ENCODE data around the gene ZBTB11. TPM values are rescaled to one million over a fixed set of nuclear protein-coding genes. Genes with fewer than 3 reads are reported as not detected.
"Not testable (repeated sequence)": the region's sequence is repeated elsewhere in the genome, so short reads cannot be mapped to it uniquely, and the experiment has no call there.

Gene ZBTB11
- total RNA-seq, 1 donor from 2014 or later = 14.7 TPM

GRCh38 chr3:101618726-101619125 is 58.2 kb downstream of the ZBTB11 start:
- TF ChIP-seq CTCF (IDR thresholded peaks at IDR 0.05) = no peak
- no peaks in the 10 kb centered on the region for H3K36me3 Mint-ChIP-seq (ENCODE audit: low read depth)
- no peak overlapping the region for H3K4me3 Mint-ChIP-seq (ENCODE audit: unreplicated experiment)
- no peaks in the 10 kb centered on the region for H3K4me1 Mint-ChIP-seq (ENCODE audit: low read depth)
- H3K9me3 Mint-ChIP-seq (ENCODE audit: low read depth) = peaks cover 4% of the 10 kb centered on the region
- DNase-seq (ENCODE audit: low spot score) = no peak
- H3K27ac Mint-ChIP-seq (ENCODE audit: unreplicated experiment) = no peak overlapping the region
- no peaks in the 10 kb centered on the region for H3K27me3 Mint-ChIP-seq (ENCODE audit: low read depth)

DNA sequence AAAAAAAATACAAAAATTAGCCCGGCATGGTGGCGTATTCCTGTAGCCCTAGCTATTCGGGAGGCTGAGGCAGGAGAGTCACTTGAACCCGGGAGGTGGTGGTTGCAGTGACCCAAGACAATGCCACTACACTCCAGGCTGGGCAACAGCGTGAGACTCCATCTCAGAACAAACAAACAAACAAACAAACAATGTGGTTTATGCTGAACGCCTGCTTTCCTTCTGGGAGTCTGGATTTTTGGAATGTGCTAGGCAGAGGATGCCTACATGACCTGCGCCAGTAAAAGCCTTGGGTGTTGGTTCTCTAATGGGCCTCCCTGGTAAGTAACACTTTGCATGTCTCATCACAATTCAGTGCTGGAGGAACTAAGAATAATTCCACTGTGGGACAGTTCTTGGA is 59.5 kb downstream of the ZBTB11 start:
- DNase-seq (ENCODE audit: low spot score) = no peak
- H3K36me3 Mint-ChIP-seq (ENCODE audit: low read depth) = no peaks in the 10 kb centered on the region
- H3K9me3 Mint-ChIP-seq (ENCODE audit: low read depth) = peaks cover 4% of the 10 kb centered on the region
- H3K27ac Mint-ChIP-seq (ENCODE audit: unreplicated experiment) = no peak overlapping the region
- no peak overlapping the region for H3K4me3 Mint-ChIP-seq (ENCODE audit: unreplicated experiment)
- H3K27me3 Mint-ChIP-seq (ENCODE audit: low read depth) = no peaks in the 10 kb centered on the region
- H3K4me1 Mint-ChIP-seq (ENCODE audit: low read depth) = no peaks in the 10 kb centered on the region
- TF ChIP-seq CTCF (IDR thresholded peaks at IDR 0.05) = no peak

GRCh38 chr3:101615525-101615924 is 61.4 kb downstream of the ZBTB11 start:
- H3K36me3 Mint-ChIP-seq (ENCODE audit: low read depth) = no peaks in the 10 kb centered on the region
- H3K9me3 Mint-ChIP-seq (ENCODE audit: low read depth) = peaks cover 4% of the 10 kb centered on the region
- no peak overlapping the region for H3K27ac Mint-ChIP-seq (ENCODE audit: unreplicated experiment)
- DNase-seq (ENCODE audit: low spot score) = no peak
- no peak overlapping the region for H3K4me3 Mint-ChIP-seq (ENCODE audit: unreplicated experiment)
- H3K4me1 Mint-ChIP-seq (ENCODE audit: low read depth) = no peaks in the 10 kb centered on the region
- no peak for TF ChIP-seq CTCF (IDR thresholded peaks at IDR 0.05)
- no peaks in the 10 kb centered on the region for H3K27me3 Mint-ChIP-seq (ENCODE audit: low read depth)

- not testable (repeated sequence) for H3K4me1 Mint-ChIP-seq (ENCODE audit: low read depth); H3K27ac Mint-ChIP-seq (ENCODE audit: unreplicated experiment); H3K27me3 Mint-ChIP-seq (ENCODE audit: low read depth); H3K4me3 Mint-ChIP-seq (ENCODE audit: unreplicated experiment); H3K36me3 Mint-ChIP-seq (ENCODE audit: low read depth); DNase-seq (ENCODE audit: low spot score); H3K9me3 Mint-ChIP-seq (ENCODE audit: low read depth)
Observed at GRCh38 chr3:101613014-101613413, 63.9 kb downstream of the ZBTB11 start.

DNA sequence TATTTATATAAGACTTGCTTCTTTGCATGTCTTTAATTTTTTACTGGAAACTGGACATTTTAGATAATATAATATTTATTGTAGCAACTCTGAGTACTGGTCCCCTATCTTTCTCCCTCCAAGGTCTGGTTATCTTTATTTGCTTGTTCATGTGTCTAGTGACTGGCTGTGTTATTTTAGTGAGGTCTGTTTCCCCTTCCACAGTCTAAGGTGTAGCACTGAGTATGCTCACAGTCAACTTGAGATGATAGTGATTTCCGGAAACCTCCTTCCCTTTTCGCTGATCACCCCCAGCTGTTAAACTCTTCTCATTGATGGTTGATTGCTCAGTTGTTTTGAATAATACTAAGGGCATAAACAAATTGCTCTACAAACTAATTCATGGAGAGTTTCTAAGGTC is 65.9 kb downstream of the ZBTB11 start:
- no peaks in the 10 kb centered on the region for H3K27me3 Mint-ChIP-seq (ENCODE audit: low read depth)
- H3K27ac Mint-ChIP-seq (ENCODE audit: unreplicated experiment) = no peak overlapping the region
- H3K36me3 Mint-ChIP-seq (ENCODE audit: low read depth) = no peaks in the 10 kb centered on the region
- H3K4me1 Mint-ChIP-seq (ENCODE audit: low read depth) = no peaks in the 10 kb centered on the region
- no peak for DNase-seq (ENCODE audit: low spot score)
- H3K9me3 Mint-ChIP-seq (ENCODE audit: low read depth) = no peaks in the 10 kb centered on the region
- TF ChIP-seq CTCF (IDR thresholded peaks at IDR 0.05) = no peak
- H3K4me3 Mint-ChIP-seq (ENCODE audit: unreplicated experiment) = no peak overlapping the region

DNA sequence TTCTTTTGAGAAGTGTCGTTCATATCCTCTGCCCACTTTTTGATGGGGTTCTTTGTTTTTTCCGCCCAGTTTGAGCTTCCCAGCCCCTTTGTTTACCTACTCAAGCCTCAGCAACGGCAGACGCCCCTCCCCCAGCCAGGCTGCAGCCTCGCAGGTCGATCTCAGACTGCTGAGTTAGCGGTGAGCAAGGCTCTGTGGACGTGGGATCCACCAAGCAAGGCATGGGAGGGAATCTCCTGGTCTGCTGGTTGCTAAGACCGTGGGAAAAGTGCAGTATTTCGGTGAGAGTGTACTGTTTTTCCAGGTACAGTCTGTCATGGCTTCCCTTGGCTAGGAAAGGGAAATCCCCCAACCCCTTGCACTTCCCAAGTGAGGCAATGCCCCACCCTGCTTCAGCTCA is 71.5 kb downstream of the ZBTB11 start:
- H3K4me1 Mint-ChIP-seq (ENCODE audit: low read depth); H3K36me3 Mint-ChIP-seq (ENCODE audit: low read depth); H3K27ac Mint-ChIP-seq (ENCODE audit: unreplicated experiment); DNase-seq (ENCODE audit: low spot score); H3K9me3 Mint-ChIP-seq (ENCODE audit: low read depth); H3K4me3 Mint-ChIP-seq (ENCODE audit: unreplicated experiment); H3K27me3 Mint-ChIP-seq (ENCODE audit: low read depth): not testable (repeated sequence)
